Calu3 (cell line): ENCODE results near the gene CAP1. TPM values are rescaled to one million over a fixed set of nuclear protein-coding genes. Genes with fewer than 3 reads are reported as not detected.

Experiments used
- BruUV-seq: library from RNA; stranded (reverse); fragments of 400-500 nt; replicated peaks from 2 replicates; lab custom pipeline; 2021; lab: Mats Ljungman, UMichigan
- CTCF ChIA-PET: fragments of 300-600 bp; sonication (Branson Sonifier 250); formaldehyde crosslinking; loops from one replicate; lab custom pipeline; 2022; ENCODE audit warnings: antibody characterized with exemption; lab: Charles Lee
- DNase-seq: peaks from one replicate; pipeline ENCODE4 v3.0.0; 2022
- H3K27ac Mint-ChIP-seq: one replicate; pipeline ENCODE4 v1.8.0; 2022; ENCODE audit warnings: mixed read lengths; ENCODE audit not compliant: unreplicated experiment
- H3K27me3 Mint-ChIP-seq: one replicate; pipeline ENCODE4 v1.8.0; 2022; ENCODE audit warnings: mixed read lengths; ENCODE audit not compliant: unreplicated experiment
- H3K36me3 Mint-ChIP-seq: one replicate; pipeline ENCODE4 v1.8.0; 2022; ENCODE audit warnings: mild to moderate bottlenecking, moderate library complexity, mixed read lengths; ENCODE audit not compliant: insufficient read depth, unreplicated experiment
- H3K4me1 Mint-ChIP-seq: one replicate; pipeline ENCODE4 v1.8.0; 2022; ENCODE audit warnings: mild to moderate bottlenecking, low read depth, mixed read lengths; ENCODE audit not compliant: unreplicated experiment
- H3K4me3 Mint-ChIP-seq: one replicate; pipeline ENCODE4 v1.8.0; 2022; ENCODE audit warnings: mild to moderate bottlenecking, low read depth, moderate library complexity, mixed read lengths; ENCODE audit not compliant: unreplicated experiment
- H3K9me3 Mint-ChIP-seq: one replicate; pipeline ENCODE4 v1.8.0; 2022; ENCODE audit warnings: low read depth, mixed read lengths; ENCODE audit not compliant: unreplicated experiment
- intact Hi-C: fragments of 100-400 bp; cut with micrococcal nuclease; formaldehyde crosslinking; loops from one replicate; pipeline ENCODE4 v1.10.0; 2022; ENCODE audit not compliant: unreplicated experiment
- total RNA-seq: library from RNA; stranded (reverse); gene quantifications from 2 replicates; pipeline ENCODE4 v1.2.3, GENCODE V29; 2022
- TF ChIP-seq, protein P1 (sequence below): fragments of 200-600 bp; IDR thresholded peaks from one replicate; pipeline ENCODE4 v1.8.0; 2022; ENCODE audit warnings: antibody characterized with exemption; ENCODE audit not compliant: unreplicated experiment

CAP1 gene
- total RNA-seq, 1 experiment from 2014 or later, result 307 TPM

DNA sequence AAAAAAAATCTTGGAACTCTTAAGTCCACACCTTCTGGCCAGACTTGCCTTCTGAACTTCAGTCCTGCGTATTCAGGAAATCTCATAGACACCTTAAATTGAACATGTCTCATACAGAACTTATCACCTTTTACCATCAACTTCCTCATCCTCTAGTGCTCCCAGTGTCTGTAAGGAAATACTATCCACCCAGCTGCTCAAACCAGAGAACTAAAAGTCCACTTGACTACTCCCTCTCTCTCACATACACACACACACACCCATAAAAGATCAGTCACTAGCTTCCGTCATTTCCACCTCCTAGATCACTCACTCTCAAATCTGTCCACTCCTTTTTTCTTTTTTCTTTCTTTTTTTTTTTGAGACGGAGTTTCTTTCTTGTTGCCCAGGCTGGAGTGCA is 10.9 kb upstream of the CAP1 start:
- Mint-ChIP-seq H3K36me3 (no peaks in the 10 kb centered on the region), H3K4me1 (peaks cover 19% of the 10 kb centered on the region), H3K27ac (no peak overlapping the region), H3K27me3 (peaks cover 17% of the 10 kb centered on the region), H3K4me3 (no peak overlapping the region), H3K9me3 (peaks cover 3% of the 10 kb centered on the region)
- TF ChIP-seq, protein P1, sequence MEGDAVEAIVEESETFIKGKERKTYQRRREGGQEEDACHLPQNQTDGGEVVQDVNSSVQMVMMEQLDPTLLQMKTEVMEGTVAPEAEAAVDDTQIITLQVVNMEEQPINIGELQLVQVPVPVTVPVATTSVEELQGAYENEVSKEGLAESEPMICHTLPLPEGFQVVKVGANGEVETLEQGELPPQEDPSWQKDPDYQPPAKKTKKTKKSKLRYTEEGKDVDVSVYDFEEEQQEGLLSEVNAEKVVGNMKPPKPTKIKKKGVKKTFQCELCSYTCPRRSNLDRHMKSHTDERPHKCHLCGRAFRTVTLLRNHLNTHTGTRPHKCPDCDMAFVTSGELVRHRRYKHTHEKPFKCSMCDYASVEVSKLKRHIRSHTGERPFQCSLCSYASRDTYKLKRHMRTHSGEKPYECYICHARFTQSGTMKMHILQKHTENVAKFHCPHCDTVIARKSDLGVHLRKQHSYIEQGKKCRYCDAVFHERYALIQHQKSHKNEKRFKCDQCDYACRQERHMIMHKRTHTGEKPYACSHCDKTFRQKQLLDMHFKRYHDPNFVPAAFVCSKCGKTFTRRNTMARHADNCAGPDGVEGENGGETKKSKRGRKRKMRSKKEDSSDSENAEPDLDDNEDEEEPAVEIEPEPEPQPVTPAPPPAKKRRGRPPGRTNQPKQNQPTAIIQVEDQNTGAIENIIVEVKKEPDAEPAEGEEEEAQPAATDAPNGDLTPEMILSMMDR, result no peak
- BruUV-seq, result no TSS peak
- CTCF ChIA-PET, result interaction anchor here (0.6 to 2.0 kb wide), 3 partner anchors 10 to 128 kb away, joined by 3 to 8 read pairs (median 4); partner anchors contain the start of gene MYCL
- intact Hi-C loops, result loop anchor here (5.0 kb wide), 1 partner anchor 42 kb away; no protein-coding TSS in a partner anchor
- no peak for DNase-seq

DNA sequence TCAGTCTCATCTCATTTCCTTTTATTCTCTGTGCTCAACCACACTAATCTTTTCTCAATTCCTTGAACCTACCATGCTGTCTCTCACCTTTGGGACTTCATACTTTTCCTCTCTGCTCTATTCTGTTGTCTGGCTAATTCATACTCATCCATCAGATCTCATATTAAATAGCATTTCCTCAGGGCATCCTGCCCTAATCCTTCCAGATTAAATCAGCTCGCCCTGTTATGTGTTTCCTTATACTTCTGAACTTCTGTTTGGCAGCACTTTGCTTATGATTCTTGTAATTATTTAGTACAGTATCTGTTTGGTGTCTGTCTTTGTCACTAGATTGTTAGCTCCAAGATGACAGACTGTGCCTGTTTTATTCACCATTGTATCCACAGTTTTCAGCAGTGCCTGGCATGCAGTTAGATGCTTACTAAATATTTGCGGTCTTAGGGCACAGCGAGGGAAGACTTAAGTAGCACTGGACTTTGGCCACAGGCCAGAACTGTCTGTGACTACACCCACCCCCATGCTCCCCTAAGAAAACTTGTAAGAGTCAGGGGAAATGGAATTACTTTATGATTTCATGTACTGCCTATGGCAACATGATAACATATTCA is 9.9 kb upstream of the CAP1 start:
- no peak overlapping the region for H3K27ac Mint-ChIP-seq
- BruUV-seq, result no TSS peak
- no peaks in the 10 kb centered on the region for H3K36me3 Mint-ChIP-seq
- intact Hi-C loops, result loop anchor here (5.0 kb wide), 1 partner anchor 43 kb away; no protein-coding TSS in a partner anchor
- H3K4me1 Mint-ChIP-seq, result peaks cover 19% of the 10 kb centered on the region
- H3K4me3 Mint-ChIP-seq, result no peak overlapping the region
- H3K9me3 Mint-ChIP-seq, result peaks cover 3% of the 10 kb centered on the region
- TF ChIP-seq, protein P1, result no peak
- peak; percentile 47 for DNase-seq
- peaks cover 17% of the 10 kb centered on the region for H3K27me3 Mint-ChIP-seq
- CTCF ChIA-PET, result interaction anchor here (1.1 to 5.3 kb wide), 3 partner anchors 9 to 129 kb away, joined by 4 to 36 read pairs (median 8); partner anchors contain the start of gene MYCL

DNA sequence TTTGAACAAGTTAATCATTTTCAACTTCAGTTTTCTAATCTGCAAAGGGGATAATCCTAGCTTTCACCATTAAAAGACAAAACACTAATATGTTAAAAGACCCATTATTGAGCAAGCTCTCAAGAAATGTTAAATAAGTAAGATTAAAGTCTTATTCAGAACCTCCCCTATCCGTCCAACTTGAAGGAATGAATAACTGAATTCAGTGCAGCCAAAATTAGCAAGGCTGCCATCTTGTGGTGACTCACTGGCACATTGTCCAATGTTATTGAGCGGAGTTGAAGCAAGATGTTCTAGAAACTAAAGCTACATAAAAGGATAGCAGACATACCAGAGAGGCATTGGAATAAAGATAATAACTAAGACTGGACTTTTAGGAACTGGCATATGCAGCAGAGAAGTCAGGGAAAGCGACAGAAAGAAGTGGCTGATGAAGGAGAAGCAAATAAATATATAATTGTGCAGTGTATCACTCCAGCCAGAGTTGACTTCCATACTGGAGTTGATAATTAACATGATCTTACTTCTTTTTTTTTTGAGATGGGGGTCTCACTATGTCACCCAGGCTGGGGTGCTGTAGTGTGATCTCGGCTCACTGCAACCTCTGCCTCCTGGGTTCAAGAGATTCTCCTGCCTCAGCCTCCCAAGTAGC is 8.2 kb upstream of the CAP1 start:
- no TSS peak for BruUV-seq
- Mint-ChIP-seq H3K27ac (no peak overlapping the region), H3K9me3 (no peaks in the 10 kb centered on the region), H3K36me3 (no peaks in the 10 kb centered on the region), H3K27me3 (peaks cover 17% of the 10 kb centered on the region), H3K4me3 (no peak overlapping the region), H3K4me1 (peaks cover 19% of the 10 kb centered on the region)
- peak; percentile 60 for DNase-seq
- TF ChIP-seq, protein P1, result peak; percentile 50
- CTCF ChIA-PET, result interaction anchor here (1.0 to 5.3 kb wide), 5 partner anchors 51 to 130 kb away, joined by 3 to 36 read pairs (median 7); no protein-coding TSS in a partner anchor
- intact Hi-C loops, result loop anchor here (1.0 to 5.0 kb wide), 3 partner anchors 45 to 216 kb away; no protein-coding TSS in a partner anchor

DNA sequence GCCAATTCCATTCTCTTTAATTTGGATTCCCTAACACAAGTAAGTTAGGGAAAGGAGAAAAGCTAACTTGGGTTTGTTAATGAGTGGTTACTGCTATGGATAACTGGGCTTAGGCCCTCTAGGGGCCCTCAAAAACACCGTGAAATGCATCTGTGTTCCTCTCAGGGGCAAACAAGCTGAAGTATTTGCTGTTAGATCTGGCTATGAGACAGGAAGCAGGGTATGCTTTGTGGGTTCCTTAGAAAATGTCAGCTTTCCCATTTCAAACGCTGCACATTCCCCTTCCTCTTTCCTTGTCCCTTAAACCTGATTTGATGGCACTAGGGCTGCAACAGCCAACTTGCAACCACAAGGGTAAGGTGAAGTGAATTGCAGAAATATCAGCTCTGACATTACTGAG is 5.7 kb upstream of the CAP1 start:
- CTCF ChIA-PET, result interaction anchor here (5.3 kb wide), 1 partner anchor 115 kb away, joined by 36 read pairs; no protein-coding TSS in a partner anchor
- Mint-ChIP-seq H3K36me3 (peaks cover 7% of the 10 kb centered on the region), H3K27ac (no peak overlapping the region), H3K4me3 (no peak overlapping the region), H3K9me3 (no peaks in the 10 kb centered on the region), H3K4me1 (peaks cover 27% of the 10 kb centered on the region), H3K27me3 (no peaks in the 10 kb centered on the region)
- no peak for DNase-seq
- TF ChIP-seq, protein P1, result no peak
- intact Hi-C loops, result loop anchor here (5.0 kb wide), 1 partner anchor 48 kb away; no protein-coding TSS in a partner anchor
- no TSS peak for BruUV-seq
